D721Med (cell line): ENCODE results near the gene ARFGAP1.
"Not testable (repeated sequence)": the region's sequence is repeated elsewhere in the genome, so short reads cannot be mapped to it uniquely, and the experiment has no call there.

Experiments
- DNase-seq: peaks from one replicate; pipeline ENCODE4 v3.0.0; 2011; ENCODE audit warnings: low spot score; ENCODE audit not compliant: insufficient read length
- FAIRE-seq: peaks from 2 replicates; lab custom pipeline; 2011; peaks lifted over from hg19 to GRCh38; lab: Jason Lieb, UNC
- TF ChIP-seq, protein P1 (sequence below): IDR thresholded peaks from 2 replicates; pipeline ENCODE4 v1.5.1; 2012; ENCODE audit warnings: mild to moderate bottlenecking, control low read depth; ENCODE audit not compliant: insufficient read depth; ENCODE audit errors: missing control alignments

The ARFGAP1 gene

GRCh38 chr20:63331741-63332400, 59.3 kb downstream of the ARFGAP1 start:
- FAIRE-seq = no peak
- no peak for DNase-seq
- TF ChIP-seq, protein P1, sequence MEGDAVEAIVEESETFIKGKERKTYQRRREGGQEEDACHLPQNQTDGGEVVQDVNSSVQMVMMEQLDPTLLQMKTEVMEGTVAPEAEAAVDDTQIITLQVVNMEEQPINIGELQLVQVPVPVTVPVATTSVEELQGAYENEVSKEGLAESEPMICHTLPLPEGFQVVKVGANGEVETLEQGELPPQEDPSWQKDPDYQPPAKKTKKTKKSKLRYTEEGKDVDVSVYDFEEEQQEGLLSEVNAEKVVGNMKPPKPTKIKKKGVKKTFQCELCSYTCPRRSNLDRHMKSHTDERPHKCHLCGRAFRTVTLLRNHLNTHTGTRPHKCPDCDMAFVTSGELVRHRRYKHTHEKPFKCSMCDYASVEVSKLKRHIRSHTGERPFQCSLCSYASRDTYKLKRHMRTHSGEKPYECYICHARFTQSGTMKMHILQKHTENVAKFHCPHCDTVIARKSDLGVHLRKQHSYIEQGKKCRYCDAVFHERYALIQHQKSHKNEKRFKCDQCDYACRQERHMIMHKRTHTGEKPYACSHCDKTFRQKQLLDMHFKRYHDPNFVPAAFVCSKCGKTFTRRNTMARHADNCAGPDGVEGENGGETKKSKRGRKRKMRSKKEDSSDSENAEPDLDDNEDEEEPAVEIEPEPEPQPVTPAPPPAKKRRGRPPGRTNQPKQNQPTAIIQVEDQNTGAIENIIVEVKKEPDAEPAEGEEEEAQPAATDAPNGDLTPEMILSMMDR = no peak

DNA sequence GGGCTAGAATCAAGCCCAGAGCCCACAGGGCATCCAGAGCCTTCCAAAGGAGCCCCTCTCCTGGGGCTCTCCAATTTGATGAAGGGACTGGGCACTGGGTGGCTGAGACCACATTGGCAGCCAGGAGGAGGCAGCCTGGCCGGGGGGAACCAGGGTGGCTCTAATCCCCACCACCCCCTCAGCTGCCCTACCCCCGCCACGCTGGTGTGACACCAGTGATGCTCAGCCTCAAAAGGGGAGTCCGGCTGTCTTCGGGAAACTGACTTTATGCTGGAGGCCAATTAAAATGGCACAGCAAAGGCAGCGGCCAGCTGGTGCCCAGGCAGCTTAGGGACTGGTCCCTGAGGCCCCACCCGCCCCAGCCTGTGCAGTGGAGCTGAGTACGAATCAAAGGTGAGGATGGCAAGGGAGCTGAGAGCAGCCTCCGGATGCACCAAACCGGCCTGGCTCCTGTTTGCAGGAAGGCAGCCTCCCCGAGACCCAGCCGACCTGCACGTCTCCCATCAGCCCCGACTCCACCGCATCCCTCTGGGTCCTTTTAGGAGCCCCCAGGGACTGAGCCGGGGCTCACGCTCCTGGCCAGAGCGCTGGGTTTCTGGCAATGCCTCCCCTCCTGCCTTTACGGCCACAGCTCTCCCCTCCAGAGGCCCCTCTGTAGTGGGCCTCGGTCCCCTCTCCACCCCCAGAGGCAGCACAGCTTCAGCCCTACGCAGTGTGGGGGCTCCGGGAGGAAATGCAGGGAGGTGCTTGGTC, 60.1 kb downstream of the ARFGAP1 start:
- FAIRE-seq (no peak), DNase-seq (no peak)
- TF ChIP-seq, protein P1 = no peak

GRCh38 chr20:63333241-63333836, 60.7 kb downstream of the ARFGAP1 start:
- no peak for FAIRE-seq
- no peak for DNase-seq
- TF ChIP-seq, protein P1 = no peak

DNA sequence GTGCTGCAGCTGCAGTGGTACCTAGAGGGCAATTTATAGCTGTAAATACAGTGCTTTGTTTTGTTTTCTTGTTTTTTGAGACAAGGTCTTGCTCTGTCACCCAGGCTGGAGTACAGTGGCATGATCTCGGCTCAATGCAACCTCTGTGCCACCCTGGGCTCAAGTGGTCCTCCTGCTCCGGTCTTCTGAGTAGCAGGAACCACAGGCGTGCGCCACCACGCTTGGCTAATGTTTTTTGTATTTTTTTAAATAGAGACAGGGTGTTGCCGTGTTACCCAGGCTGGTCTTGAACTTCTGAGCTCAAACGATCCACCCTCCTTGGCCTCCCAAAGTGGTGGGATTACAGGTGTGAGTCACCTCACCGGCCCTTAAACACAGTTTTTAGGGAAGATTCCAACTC, 61.7 kb downstream of the ARFGAP1 start:
- no peak for FAIRE-seq
- TF ChIP-seq, protein P1 = no peak
- no peak for DNase-seq

GRCh38 chr20:63335060-63335459, 62.4 kb downstream of the ARFGAP1 start:
- FAIRE-seq, DNase-seq: not testable (repeated sequence)

DNA sequence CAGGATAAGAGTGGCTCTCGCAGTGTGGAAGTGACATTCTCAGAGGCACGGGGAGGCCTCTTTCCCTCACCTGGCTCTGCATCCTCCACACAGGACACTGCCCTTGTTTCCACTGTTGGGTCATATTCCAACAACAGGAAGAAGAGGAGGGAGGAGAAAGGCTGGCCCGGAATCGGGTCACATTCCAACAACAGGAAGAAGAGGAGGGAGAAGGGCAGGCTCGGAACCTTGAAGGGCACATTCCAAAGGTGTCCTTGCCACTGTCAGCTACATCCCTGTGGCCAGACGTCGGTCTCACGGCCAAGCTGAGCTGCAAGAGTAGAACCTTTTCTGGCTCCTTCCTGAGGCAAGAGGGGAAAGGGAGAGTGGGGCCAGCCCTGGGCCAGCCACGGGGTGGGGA, 63.1 kb downstream of the ARFGAP1 start:
- DNase-seq (no peak), FAIRE-seq (no peak)
- TF ChIP-seq, protein P1 = no peak

GRCh38 chr20:63336232-63336752, 63.7 kb downstream of the ARFGAP1 start:
- TF ChIP-seq, protein P1 = no peak
- DNase-seq (no peak), FAIRE-seq (no peak)
